GM18499 (cell line): Measurements from ENCODE around the gene ZNF90.
"Not testable (repeated sequence)": the region's sequence is repeated elsewhere in the genome, so short reads cannot be mapped to it uniquely, and the experiment has no call there.

Experiments
- ATAC-seq: cut with Tn5 transposase; IDR thresholded peaks from one replicate; pipeline ENCODE4 v1.9.1; 2021; ENCODE audit warnings: moderate number of reproducible peaks; ENCODE audit not compliant: insufficient read depth, unreplicated experiment

The ZNF90 gene

DNA sequence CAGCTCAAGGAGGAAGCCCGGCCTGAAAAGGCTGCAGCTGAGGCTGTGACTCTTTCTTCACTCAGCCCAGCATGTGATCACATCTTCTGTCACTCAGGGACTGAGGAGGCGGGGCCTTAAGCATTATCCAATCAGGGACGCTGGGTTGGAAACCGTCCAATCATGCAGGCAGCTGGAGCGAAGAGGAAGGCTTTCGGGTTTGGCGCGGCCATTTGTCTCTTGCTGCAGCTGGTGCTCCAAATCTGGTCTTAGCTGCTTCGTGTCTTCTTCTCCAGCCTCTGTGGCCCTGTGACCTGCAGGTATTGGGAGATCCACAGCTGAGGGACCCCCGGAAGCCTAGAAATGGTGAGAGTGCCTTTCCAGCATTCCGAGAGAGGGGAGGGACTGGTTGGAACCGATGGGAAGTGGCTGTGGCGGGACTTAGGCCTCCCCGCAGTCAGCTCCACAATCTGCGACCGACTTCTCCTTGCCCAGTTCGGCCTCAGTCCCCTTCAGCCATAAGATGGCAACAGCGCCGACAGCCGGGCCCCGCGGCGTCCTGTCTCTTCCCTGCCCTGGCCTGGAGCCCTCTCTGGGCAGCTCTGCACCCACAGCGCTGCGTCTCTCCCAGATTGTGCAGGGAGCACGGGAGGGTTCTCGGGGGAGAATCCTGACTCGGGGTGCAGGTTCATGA lies at the start of gene ZNF90:
Gene ZNF90, plus strand, starts transcription at position 210 of the 673 bp plus-strand sequence. Its CDS starts 133 bp downstream, at position 343.
- ATAC-seq, result peak; percentile 96

DNA sequence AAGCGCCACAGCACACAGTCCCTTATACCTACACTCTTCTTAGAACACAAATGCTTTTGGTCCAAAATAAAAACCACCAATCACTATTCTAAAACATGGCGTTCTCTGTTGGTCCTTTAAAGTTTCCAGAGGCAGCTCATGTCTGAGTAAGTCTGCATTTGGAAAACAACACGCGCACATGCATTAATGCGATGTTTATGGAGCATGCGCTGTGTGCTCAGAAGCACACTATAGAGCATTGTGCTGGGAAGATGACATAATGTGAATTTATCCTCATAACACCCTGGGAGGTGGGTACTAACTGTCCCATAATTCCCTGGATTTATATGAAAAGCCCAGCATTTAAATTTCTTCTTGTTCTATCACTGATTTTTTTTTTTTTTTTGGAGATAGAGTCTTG lies 49.2 kb upstream of the ZNF90 start:
- no peak for ATAC-seq

DNA sequence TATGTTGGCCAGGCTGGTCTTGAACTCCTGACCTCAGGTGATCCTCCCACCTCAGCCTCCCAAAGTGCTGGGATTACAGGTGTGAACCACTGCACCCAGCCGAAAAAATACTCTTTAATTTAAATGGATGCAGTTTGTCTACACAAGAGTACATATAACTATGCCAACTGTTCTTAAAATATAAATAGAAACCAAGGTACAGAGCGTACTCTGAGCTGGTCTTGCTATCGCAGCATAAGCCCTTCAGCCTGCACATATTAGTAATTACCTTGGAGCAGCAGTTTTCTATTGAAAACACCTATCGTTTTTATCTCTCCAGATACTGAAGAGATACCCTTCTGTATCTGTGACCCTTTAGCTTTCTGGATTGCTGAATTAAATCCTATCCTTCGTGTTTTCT lies 41.9 kb upstream of the ZNF90 start:
- ATAC-seq, result no peak

DNA sequence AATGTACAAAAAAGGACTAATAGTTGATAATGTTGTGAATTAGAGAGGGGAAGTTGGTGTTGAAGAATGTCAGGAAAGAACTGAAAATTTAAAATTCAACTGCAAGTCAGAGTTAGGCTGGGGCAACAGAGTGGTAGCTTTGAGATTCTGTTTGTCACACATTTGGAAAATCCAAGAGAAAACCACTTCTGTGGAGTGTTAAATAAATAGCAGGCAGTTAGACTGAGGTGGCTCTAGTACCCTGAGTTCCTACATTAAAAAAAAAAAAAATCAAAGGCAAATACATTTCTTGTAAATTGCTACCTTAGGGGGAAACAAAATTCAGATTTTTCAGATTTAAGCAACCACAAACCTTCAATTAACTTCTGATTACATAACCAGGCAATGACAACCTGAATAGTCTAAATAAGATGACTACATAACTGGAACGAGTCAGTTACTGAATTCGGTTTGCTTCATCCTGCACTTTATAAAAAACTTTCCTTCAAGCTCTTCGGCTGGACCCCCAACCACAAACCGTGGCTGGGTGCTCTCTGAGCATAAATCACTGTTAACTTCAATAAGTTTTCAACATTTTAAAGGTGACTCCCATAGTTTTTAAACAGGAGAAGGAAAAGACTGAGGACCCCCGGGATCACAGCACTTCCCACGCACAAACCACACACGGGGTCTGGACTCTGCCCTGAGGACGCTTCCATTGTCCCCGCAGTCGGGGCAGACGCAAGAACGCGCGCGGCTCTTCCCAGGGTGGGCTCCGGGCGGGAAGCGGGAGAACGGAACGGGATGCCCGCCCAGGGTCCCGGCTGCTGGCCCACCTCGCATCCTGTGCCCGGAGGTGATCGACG lies 39.2 kb upstream of the ZNF90 start:
- ATAC-seq, result no peak

DNA sequence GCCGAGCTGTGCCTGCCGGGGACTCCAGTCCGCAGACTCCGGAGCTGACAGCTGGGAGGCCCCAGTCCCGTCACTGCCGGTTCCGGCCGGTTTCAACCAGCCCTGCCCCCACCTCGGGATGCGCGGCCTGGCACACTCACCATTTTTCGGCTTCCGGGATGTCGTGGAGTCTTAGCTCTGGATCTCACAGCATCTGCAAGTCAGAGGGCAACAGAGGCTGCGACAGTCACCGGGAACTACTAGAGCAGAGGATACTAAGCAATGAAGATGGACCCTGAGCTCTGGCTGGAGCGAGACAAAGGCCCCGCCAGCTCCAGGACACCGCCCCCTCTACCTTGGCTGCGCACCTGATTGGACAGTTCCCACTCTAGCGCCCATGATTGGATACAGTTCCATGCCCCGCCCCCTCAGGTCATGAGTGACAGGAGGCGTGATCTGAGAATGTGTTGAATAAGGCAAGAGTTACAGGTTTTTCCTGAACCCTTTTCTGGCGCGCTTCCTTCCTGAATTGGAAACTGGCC lies 38.5 kb upstream of the ZNF90 start, which contains the start of gene ZNF682:
Gene ZNF682, minus strand, starts transcription at position 303 of the 521 bp plus-strand sequence. Its CDS starts 160 bp downstream, at position 143.
- ATAC-seq, result peak; percentile 94

DNA sequence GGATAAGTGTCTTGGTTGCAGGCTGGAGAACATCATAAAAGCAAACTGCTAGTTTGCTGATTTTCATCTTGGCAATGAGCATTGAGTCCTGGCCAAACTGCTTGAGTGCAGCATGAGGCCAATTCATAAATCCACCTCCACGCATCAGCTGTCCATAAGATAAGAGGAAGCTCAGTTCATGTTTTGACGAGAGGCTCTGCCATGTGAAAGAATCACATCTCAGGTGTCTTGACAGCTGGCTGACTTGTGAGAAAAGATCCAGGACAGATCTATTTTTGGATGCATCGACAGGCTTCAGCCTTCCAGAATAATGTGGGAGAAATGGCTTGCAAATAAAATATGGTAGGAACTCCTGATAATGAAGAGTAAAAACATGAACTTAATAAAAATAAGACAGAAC lies 33.1 kb upstream of the ZNF90 start:
- no peak for ATAC-seq

DNA sequence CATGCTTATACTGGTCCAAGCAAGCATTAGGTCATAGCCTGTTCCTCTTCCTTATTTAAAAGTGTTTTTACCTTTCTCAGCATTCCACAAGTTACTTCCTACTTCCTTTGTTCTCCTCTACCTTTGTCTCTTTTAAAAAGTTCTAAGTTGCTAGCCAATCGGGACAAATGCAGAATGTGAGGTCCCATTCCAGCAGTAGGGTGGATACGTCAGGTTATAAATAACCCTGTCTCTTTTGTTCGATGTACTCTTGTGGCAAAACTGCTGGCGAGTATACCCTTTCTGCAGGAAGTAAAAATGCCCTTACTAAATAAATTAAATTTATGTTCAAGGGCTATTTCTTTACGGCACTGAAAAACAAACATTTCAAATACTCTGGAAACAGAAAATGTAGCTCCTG lies 32.1 kb upstream of the ZNF90 start:
- not testable (repeated sequence) for ATAC-seq

DNA sequence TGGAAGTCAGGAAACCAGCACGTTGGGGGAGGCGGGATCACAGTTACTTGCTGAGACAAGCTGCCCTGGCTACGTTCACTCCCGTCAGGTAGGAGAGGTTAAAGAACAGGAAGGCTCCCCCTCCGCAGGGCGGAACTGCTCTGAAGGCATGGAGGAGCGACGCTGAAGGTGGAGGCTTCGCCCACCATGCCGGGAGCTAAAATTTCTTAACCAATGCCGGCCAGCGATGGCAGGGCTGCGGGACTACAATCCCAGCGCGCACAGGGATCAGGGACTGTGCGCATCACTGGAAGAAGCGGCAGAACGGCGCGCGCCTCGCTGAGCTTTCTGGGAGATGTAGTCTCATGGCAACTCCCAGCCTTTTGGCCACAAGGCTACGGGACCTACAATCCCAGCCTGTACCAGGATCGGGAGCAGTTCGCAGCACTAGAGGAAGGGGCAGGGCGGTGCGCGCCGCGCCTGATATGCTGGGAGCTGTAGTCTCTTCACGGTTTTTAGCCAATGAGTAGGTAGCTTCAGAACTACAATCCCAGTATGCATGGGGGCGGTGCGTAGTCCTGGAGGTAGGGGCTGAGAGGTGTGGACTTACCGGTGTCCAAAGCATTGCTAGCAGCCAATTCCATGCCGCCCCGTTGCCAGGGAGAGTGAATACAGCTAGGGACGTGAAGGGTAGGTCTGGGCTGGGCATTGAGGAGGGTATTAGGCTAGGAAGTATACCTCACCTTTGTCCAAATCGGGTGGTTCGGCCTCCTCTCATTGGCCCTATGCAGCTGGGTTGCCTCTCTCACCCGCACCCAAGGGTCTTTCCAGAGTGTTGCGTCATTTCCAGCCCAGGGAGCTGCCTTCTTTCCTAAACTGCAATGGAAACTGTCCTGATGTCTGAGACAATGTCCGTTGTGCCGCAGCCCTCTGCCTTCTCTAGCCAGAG lies 25.7 kb upstream of the ZNF90 start:
- ATAC-seq, result peak; percentile 81

DNA sequence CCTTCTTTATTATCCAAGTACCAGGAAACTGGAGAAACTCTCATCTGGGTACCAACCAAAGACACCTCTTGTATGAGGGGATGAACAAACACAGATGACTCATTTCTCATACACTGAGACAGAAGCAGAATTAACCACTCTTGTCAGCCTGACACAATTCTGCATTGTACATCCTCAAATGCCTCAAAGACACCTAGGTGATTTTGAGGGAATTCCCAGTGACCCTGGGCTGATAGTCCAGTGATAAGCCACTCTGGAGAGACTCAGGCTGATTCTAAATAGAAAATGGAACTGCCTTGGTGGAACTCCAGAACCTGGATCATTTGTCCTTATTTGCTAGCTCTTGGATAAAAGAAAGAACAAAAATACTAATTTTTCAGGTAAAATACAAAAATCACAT lies 19.1 kb upstream of the ZNF90 start:
- not testable (repeated sequence) for ATAC-seq

DNA sequence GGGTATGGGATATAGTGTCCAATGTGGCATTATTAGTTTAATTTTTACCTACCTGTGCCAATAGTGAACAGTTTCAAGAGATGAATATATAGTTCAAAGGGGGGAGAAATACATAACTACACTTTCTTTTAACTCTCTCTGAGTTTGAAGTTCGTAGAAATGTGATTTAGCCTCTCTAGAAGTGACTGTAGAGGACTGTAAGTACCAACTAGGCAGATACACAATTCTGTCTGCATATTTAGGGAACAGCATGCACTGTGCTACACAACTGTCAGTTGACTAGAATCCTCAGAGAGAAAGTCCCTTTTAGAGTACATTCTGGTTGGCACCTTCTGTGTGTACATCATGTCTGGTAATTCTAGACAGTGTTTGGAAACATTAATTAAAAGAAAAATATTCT lies 17.5 kb upstream of the ZNF90 start:
- ATAC-seq, result no peak

DNA sequence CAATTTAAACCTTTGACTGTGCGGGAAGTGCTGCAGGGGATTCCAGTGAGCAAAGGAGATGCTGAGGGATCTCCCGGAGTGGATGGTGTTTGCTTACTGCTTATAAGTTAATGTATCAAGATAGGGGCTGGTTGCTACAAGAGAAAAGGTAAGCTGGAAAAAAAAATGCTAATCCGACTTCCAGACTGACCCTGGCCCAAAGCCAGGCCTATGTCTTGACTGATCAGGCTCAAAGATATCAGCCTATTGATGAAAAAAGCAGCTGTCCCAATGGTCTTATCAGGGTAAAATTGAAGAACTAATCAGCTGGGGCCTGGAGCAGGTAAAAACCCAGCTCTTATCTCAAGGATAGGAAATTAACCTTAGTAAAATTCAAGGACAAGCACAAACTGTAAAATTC lies 10.9 kb upstream of the ZNF90 start:
- ATAC-seq, result no peak

DNA sequence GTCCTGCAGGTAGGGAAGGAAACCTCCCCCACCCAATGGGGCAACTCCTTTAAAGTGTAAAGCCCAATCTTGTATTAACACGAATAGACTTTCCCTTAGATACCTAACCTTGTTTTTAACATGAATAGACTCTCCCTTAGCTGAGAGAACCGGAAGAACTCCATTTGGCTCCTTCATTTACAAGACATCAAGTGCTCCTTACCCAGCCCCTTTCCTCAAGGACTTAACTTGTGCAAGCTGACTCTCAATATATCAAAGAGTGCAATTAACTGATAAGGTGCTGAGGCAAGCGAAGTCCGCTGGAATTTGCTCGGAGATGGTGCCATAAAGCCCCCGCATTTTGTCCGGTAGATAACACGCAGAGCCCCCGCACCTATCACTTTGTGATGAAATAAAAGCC lies 9.9 kb upstream of the ZNF90 start:
- no peak for ATAC-seq

DNA sequence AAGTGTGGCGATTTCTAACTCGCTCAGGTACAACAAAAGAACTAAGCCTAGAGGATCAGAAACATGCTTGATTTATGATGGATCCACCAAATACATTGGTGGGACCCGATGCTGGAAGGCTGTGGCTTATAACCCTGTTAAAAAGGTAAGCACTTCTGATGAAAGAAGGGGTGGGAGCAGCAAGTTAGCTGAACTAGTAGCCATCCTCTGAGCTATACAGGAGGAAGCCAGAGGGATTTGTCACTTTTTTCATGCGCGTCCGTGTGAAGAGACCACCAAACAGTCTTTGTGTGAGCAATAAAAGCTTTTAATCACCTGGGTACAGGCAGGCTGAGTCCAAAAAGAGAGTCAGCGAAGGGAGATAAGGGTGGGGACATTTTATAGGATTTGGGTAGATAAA lies 9.2 kb upstream of the ZNF90 start:
- ATAC-seq, result not testable (repeated sequence)

DNA sequence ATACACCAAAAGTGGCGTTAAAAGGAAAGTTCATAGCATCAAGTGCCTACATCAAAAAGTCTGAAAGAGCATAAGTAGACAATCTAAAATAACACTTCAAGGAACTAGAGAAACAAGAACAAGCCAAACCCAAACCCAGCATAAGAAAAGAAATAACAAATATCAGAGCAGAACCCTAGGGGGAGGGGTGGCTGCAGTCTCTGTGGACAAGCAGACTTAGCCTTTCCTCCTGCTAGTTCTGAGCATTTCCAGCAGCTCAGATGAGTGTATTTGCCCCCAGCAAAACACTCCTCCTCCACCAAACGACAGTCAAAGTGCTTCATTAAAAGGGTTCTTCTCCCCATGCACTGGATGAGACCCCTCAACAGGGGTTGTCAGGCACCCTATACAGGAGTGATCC lies 7.1 kb upstream of the ZNF90 start:
- no peak for ATAC-seq

DNA sequence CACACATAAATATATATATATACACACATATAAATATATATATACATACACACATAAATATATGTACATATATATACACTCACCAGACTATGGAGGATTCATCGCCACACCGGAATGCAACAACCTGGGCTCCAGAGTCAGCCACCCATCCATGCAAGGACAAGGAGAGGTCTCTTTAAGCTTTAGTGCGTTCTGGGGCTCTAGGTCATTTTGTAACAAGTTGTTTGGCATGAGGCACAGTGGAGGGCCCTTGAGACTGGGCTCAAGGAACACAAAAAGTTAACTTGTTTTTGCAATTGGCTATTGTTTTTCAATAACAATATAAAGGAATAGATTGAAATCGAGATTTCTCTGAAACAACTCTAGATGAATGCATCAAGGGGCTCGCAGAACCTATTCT lies 4.9 kb upstream of the ZNF90 start:
- no peak for ATAC-seq

DNA sequence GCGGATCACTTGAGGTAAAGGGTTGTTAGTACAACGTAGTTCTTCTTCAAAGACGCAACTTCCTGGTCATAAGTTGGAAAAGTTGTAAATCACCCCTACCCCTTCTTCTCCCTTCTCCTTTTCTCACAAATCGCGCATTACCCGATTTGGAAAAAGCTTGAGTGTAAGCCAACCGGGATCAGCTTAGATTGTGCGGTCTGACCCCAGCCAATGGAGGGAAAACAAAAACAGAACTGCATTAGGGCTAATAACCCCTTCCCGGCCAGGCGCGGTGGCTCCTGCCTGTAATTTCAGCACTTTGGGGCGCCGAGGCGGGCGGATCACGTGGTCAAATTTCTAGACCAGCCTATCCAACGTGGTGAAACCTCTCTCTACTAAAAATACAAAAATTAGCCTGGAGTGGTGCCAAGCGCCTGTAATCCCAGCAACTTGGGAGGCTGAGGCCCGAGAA lies 806 bp downstream of the ZNF90 start:
- ATAC-seq, result no peak

DNA sequence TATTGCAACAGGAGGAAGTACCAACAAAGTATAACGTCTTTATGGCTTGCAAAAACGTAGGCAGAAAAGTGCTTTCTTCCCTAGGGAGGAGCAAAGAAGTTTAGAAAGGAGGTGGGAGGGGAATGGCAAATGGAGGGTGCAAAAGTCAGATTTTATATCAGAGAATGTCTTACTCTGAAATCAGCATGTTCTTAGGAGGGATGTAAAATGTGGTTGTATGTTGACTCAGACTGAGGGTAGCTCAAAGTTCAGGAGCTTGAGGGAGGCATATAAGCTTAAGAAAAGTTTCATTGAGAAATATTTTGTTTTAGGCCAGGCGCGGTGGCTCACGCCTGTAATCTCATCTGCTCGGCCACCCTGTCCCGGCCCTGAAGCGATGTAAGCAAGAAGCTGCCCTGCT lies 1.7 kb downstream of the ZNF90 start:
- no peak for ATAC-seq

DNA sequence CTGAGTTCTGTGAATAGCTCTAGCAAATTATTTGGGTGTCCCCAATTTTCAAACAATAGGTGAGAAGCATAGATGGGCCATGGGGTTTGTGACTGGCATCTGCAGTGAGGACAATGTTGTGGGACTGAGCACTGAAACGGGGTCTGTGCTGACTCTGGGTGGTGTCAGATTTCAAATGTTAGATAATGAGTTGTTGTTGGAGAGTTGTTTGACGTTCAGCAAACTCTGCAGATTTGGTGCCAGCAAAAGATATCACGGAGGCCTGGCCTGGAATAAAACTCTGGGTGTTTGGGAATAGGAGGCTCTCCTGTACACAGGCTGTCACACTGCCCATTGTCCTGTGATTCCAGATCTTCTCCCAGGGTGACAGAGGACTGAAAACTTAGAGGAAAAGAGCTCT lies 2.9 kb downstream of the ZNF90 start:
- ATAC-seq, result no peak

DNA sequence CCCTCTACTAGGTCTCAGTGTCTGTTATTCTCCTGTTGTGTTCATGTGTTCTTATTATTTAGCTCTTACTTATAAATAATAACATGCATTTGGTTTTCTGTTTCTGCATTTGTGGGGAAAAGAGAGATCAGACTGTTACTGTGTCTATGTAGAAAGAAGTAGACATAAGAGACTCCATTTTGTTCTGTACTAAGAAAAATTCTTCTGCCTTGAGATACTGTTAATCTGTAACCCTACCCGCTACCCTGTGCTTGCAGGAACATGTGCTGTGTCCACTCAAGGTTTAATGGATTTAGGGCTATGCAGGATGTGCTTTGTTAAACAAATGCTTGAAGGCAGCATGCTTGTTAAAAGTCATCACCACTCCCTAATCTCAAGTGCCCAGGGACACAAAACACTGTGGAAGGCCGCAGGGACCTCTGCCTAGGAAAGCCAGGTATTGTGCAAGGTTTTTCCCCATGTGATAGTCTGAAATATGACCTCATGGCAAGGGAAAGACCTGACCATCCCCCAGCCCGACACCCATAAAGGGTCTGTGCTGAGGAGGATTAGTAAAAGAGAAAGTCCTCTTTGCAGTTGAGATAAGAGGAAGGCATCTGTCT lies 4.5 kb downstream of the ZNF90 start:
- not testable (repeated sequence) for ATAC-seq

DNA sequence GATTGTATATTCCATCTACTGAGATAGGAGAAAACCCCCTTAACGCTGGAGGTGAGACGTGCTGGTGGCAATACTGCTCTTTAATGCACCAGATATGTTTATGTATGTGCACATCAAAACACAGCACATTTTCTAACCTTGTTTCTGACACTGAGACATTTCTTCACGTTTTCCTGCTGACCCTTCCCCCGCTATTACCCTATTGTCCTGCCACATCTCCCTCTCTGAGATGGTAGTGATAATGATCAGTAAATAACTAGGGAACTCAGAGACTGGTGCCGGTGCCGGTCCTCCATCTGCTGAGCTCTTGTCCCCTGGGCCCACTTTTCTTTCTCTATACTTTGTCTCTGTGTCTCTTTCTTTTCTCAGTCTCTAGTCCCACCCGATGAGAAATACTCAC lies 5.1 kb downstream of the ZNF90 start:
- not testable (repeated sequence) for ATAC-seq
